Measurements from ENCODE around the gene COL11A1.
"Not testable (repeated sequence)": the region's sequence is repeated elsewhere in the genome, so short reads cannot be mapped to it uniquely, and the experiment has no call there.

COL11A1 gene

DNA sequence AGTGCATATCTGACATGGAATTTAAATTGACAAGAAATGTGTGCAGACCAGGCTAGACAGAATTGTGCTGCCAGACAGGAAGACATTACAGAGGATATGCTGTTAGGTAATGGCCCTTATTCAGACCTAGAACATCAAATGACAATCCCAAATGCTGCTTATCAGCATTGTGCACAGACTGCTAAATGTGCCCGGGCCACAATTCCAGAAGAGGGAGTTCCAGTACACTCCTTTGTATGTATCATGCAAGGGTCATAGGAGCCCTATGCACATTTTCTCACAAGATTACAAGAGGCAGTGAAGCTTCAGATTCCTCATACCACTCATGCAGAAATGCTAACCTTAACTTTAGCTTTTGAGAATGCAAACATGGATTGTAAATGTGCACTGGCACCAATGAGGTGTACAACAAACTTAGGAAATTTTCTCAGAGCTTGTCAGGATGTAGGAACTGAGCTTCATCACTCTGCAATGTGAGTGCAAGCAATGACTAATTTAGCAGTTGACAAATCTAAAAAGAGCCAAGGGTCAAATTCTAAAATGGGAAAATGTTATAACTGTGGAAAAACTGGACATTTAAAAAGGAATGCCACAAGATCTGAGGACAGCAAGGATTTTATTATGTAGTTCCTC, 273.5 kb downstream of the COL11A1 start:
- DNase-seq (ENCODE audit: low read depth): no peak

DNA sequence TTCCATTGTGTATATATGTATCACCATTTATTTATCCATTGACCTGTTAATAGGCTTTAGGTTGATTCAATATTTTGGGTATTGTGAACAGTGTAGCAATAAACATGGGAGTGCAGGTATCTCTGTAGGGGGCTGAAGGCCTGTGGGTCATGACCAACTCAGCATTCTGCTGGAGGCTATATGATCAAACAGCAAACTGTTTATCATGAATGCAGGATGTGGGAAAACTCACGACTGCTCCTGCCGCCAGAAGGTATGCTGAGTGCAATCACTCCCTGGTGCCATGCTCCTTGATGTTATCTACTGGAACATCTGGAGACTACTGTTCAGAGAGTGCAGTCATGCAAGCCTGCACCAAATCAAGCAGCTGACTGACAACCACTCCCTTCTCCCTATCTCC, 275.2 kb downstream of the COL11A1 start:
- DNase-seq (ENCODE audit: low read depth): no peak

GRCh38 chr1:102826706-102827105, 281.6 kb downstream of the COL11A1 start:
- DNase-seq (ENCODE audit: low read depth): not testable (repeated sequence)

Measured in stimulated activated CD8-positive, alpha-beta memory T cell treated with anti-CD3 and anti-CD28 coated beads, Interleukin-4, amount 100 ng/mL, for 24 hours (primary cell).